Measurements from ENCODE around the gene IGDCC3.
"Not testable (repeated sequence)": the region's sequence is repeated elsewhere in the genome, so short reads cannot be mapped to it uniquely, and the experiment has no call there.

Gene IGDCC3

GRCh38 chr15:65371976-65372786 is 5.6 kb downstream of the IGDCC3 start:
- DNase-seq (ENCODE audit: low read depth in 3 of 3): no peak

- no peak for DNase-seq (ENCODE audit: low read depth in 3 of 3)
Measured at GRCh38 chr15:65370885-65371284, 6.9 kb downstream of the IGDCC3 start.

GRCh38 chr15:65369651-65370050 is 8.2 kb downstream of the IGDCC3 start:
- DNase-seq (ENCODE audit: low read depth in 3 of 3): no peak

DNA sequence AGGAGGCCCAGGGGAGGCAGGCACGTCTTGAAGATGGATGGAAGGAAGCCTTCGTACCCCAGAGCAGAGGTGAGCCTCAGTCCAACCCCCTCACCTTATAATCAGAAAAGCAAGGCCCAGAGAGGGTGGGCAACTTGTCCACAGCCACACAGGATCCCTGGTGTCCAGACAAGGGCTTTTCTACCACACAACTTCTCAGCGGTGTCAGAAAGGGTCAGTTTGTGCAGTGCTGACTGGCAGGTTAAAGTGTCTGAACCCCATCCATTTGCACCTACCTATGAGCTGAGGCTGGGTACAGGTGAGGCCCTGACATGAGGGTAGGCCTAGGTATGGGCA is 8.6 kb downstream of the IGDCC3 start:
- no peak for DNase-seq (ENCODE audit: low read depth in 3 of 3)

GRCh38 chr15:65368302-65369211 is 9.2 kb downstream of the IGDCC3 start:
- no peak for DNase-seq (ENCODE audit: low read depth in 3 of 3)

DNA sequence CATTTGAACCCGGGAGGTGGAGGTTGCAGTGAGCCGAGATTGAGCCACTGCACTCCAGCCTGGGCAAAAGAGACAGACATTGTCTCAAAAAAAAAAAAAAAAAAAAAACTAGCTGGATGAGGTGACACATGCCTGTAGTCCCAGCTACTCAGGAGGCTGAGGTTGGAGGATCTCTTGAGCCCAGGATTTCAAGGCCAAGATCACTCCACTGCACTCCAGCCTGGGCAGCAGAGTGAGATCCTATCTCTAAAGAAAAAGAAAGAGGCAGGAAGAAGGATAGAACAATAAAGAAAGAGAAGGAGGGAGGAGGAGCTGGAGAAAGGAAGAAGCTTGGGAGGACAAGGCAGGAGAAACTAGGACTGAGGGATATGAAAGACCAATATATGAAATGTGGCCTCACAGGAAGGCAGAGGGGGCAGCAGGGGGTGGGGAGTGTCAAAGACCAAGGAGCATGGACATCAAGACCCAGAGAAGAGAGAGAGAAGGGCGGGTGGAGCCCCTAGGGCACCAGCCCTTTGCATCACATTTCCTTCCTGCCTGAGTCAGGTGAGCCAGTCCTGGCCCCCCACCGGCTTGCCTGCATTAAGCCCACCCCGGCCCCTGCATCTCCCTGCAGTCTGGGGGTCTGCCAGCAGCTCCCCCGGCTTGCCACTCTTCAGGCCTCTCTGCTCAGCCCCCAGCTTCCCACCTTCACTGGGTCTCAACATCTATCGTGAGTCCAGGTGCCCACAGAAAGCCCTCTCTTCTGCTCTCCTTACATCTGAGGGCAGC is 11.5 kb downstream of the IGDCC3 start:
- no peak for DNase-seq (ENCODE audit: low read depth in 3 of 3)

- no peak for DNase-seq (ENCODE audit: low read depth in 3 of 3)
Measured at GRCh38 chr15:65365229-65365628, 12.6 kb downstream of the IGDCC3 start.

- no peak for DNase-seq (ENCODE audit: low read depth in 3 of 3)
Measured at GRCh38 chr15:65363766-65364165, 14.0 kb downstream of the IGDCC3 start.

GRCh38 chr15:65363306-65363705 is 14.5 kb downstream of the IGDCC3 start:
- no peak for DNase-seq (ENCODE audit: low read depth in 3 of 3)

DNA sequence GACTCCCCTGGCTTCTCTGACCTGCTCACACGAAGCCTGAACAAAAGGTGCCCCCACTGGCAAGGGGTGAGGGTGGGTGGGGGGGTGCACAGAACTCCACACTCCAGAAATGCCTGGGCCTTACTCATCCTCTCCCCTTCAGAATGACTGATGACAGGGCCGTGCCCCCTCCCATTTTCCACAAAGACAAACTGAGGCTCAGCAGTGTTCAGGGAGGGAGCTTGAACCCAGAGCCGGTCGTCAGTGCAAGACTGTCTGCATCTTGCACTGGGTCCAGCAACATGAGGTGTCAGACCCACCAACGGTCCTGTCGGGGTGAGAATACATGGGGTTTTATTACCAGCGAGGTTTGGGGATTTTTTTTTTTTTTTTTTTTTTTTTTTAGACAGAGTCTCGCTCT is 15.3 kb downstream of the IGDCC3 start:
- no peak for DNase-seq (ENCODE audit: low read depth in 3 of 3)

DNA sequence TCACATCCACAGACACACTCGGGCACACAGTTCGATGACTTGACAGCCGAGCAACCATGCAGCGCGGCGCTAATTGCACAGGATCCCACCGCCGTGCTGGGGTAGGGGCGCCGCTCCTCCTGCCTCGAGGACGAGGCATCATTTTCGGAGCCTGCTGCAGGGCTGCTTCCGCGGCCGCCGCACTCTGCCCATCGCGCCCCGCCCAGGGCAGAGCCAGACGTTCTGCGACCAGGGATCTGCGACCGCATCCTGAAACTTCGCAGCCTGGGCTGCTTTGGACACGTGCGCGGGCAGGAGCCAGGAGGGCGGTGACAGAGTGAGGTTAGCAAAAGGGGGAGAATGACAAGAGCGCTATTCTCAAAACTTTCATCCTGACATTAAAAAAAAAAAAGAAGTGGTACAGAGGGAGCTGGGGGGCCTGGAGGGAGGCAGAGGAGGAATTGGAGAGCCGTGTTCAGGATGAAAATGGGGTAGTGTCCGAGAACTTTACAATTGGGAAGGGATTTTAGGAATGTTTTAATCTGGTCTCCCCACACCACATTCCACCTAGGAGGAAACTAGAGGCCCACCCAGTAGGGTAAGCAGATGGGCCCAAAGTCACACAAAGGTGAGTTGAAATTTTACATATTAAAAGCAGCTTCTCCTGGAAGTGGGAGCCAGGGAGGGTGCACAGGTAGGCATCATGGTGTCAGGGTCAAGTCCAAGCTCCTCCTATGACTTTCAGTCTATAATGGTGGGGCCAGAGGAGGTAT is 15.9 kb downstream of the IGDCC3 start:
- no peak for DNase-seq (ENCODE audit: low read depth in 3 of 3)

- no peak for DNase-seq (ENCODE audit: low read depth in 3 of 3)
Measured at GRCh38 chr15:65360506-65360905, 17.3 kb downstream of the IGDCC3 start.

GRCh38 chr15:65355988-65356353 is 21.8 kb downstream of the IGDCC3 start:
- no peak for DNase-seq (ENCODE audit: low read depth in 3 of 3)

- DNase-seq (ENCODE audit: low read depth in 3 of 3): no peak
Measured at GRCh38 chr15:65355173-65355987, 22.4 kb downstream of the IGDCC3 start.

DNA sequence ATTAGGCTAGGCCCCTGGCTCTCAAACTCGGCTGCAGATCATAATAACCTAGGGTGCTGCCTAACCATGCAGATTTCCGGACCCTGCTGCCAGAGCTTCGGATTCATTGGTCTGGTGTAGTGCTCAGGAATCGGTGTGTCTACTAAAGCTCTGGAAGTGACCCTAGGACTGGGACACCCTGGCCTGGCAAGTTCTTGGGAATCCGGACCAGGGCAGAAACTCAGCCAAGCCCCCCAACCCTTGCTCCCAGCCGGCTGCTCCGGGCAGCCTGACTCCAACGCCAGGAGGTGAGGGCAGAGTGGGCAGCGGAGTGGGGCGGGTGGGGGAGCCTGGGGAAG is 23.0 kb downstream of the IGDCC3 start:
- DNase-seq (ENCODE audit: low read depth in 3 of 3): no peak

- not testable (repeated sequence) for DNase-seq (ENCODE audit: low read depth in 3 of 3)
Measured at GRCh38 chr15:65351972-65352371, 25.8 kb downstream of the IGDCC3 start.

- DNase-seq (ENCODE audit: low read depth in 3 of 3): no peak
Measured at GRCh38 chr15:65349338-65349737, 28.5 kb downstream of the IGDCC3 start.

- DNase-seq (ENCODE audit: low read depth in 3 of 3): not testable (repeated sequence)
Measured at GRCh38 chr15:65347756-65348155, 30.0 kb downstream of the IGDCC3 start.

DNA sequence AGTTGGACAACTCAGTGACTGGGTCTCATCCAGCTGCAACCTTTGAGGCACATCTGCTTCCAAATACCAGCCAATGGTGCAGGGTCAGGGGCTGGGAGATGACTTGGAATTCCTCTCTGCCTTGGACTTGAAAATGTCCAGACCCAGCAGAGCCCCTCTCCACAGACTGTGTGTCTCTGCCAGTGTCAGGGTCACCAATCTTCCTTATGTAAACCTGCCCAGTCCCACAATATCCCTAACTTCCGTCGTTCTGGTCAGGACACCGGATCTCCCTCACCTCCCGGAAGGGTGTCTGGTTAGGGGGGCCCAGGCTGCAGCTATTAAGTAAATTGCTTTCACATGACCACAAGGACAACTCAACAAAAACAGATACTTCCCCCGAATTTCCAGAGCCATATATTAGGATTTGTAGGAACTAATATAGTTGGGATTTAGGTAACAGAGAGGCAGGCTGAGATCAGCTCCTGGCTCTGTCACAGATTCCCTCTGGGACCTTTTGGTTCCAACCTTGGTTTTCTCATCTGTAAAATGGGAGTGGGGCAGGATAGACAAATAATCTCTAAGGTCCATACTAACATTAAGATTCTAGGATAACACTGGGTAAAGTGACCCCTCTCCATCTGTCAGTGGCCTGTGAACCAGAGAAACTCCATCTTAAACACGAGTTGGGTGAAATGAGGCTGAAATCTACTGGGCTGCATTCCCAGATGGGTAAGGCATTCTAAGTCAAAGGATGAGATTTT is 30.8 kb downstream of the IGDCC3 start:
- no peak for DNase-seq (ENCODE audit: low read depth in 3 of 3)

DNA sequence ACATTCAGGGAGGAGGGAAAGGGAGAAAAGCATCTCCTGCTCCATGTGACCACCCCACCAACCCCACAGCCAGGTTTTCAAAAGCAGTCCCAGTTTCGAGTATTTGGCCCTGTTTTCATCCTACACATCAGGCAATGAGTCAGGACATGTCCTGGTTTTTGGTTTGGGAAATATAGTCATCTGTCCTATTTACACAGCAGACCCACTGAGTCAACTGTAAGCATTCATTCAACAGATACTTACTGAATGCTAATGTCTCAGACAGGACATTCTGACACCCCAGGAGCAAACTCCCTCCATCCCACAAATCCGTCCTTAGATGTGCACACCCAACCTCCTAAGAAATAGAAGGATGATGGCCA is 32.9 kb downstream of the IGDCC3 start:
- DNase-seq (ENCODE audit: low read depth in 3 of 3): no peak

Measured in stimulated activated CD4-positive, alpha-beta T cell treated with anti-CD3 and anti-CD28 coated beads, TNF-alpha, amount 100 ng/mL, for 48 hours (primary cell).